Measurements from ENCODE around the gene FHL5.
A peak's percentile ranks its signal among the peaks of the same experiment; 100 is the strongest.

FHL5 gene

DNA sequence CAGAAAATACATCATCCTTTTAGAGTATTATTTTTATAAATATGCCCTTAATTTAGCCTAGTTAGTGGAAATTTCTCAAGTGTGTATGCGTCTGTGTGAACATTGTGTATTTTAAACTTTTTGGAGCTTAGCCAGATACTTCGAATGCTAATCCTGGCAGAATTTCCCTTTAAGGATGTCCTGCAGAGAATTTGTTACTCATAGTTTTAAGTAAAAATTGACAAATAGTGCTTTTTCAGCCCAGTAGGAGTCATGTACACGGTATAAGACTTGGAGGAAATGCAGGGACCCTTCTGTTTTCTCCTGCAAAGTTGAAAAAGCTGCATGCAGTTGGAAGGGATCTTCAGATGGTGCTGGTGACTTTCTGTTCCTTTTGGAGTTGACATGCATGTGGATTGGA is at the start of gene FHL5:
FHL5 (plus strand) TSS at position 243 of the 400 bp plus-strand sequence. CDS start 40,486 bp downstream, outside the sequence.
- Histone ChIP-seq H3K27me3 (replicated peaks; ENCODE audit: control insufficient read depth, insufficient read depth, low read length) (no peaks in the 10 kb centered on the region), H3K36me3 (ENCODE audit: control insufficient read depth, insufficient read depth, low read length, severe bottlenecking) (no peaks in the 10 kb centered on the region), H3K9me3 (ENCODE audit: control insufficient read depth, low read length) (no peaks in the 10 kb centered on the region), H3K9ac (ENCODE audit: low read length) (no peak within 1 kb of the TSS), H3K4me1 (ENCODE audit: control insufficient read depth, insufficient read depth, low read length) (peaks cover 6% of the 10 kb centered on the region), H3K4me3 (ENCODE audit: low read length) (no peak within 1 kb of the TSS)
- peak; percentile 12 for DNase-seq (ENCODE audit: low read depth)

- H3K4me3 ChIP-seq (ENCODE audit: low read length): peak overlapping the region; percentile 99
- no peaks in the 10 kb centered on the region for H3K9me3 ChIP-seq (ENCODE audit: control insufficient read depth, low read length)
- DNase-seq (ENCODE audit: low read depth): peak; percentile 3
- peak overlapping the region; percentile 98 for H3K9ac ChIP-seq (ENCODE audit: low read length)
- H3K27me3 ChIP-seq (replicated peaks; ENCODE audit: control insufficient read depth, insufficient read depth, low read length): no peaks in the 10 kb centered on the region
- H3K4me1 ChIP-seq (ENCODE audit: control insufficient read depth, insufficient read depth, low read length): peaks cover 31% of the 10 kb centered on the region
- peaks cover 6% of the 10 kb centered on the region for H3K36me3 ChIP-seq (ENCODE audit: control insufficient read depth, insufficient read depth, low read length, severe bottlenecking)
Measured at GRCh38 chr6:96520171-96521115, 42.5 kb upstream of the FHL5 start.

DNA sequence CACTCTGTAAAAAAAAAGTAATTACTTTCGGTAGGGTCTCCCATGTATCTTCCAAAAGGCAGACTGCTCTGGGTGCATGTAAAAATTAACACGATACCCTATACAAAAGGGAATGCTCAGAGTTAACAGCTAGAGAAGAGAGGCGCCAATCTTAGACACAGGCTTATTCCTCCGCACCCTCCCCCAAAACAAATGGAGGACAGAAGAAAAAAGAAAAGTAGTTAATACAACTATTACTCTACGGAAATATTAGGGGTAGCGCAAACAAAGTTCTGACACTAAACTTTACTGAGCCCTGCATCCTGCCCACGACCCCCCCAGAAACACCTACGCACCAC is 41.7 kb upstream of the FHL5 start:
- peak overlapping the region; percentile 98 for H3K9ac ChIP-seq (ENCODE audit: low read length)
- DNase-seq (ENCODE audit: low read depth): no peak

GRCh38 chr6:96521644-96522464 is 41.1 kb upstream of the FHL5 start, which contains the start of gene UFL1:
Gene UFL1, plus strand, starts transcription at chr6:96521806. Its CDS starts 68 bp downstream, at chr6:96521874.
- peaks cover 21% of the 10 kb centered on the region for H3K36me3 ChIP-seq (ENCODE audit: control insufficient read depth, insufficient read depth, low read length, severe bottlenecking)
- DNase-seq (ENCODE audit: low read depth): peak; percentile 98
- peaks cover 31% of the 10 kb centered on the region for H3K4me1 ChIP-seq (ENCODE audit: control insufficient read depth, insufficient read depth, low read length)
- no peaks in the 10 kb centered on the region for H3K9me3 ChIP-seq (ENCODE audit: control insufficient read depth, low read length)
- H3K27me3 ChIP-seq (replicated peaks; ENCODE audit: control insufficient read depth, insufficient read depth, low read length): no peaks in the 10 kb centered on the region
- peak within 1 kb of the TSS; percentile 99 for H3K4me3 ChIP-seq (ENCODE audit: low read length)
- peak within 1 kb of the TSS; percentile 98 for H3K9ac ChIP-seq (ENCODE audit: low read length)

More for the DNA sequence above, 41.7 kb upstream of the FHL5 start:
- Histone ChIP-seq H3K9me3 (ENCODE audit: control insufficient read depth, low read length) (no peaks in the 10 kb centered on the region), H3K36me3 (ENCODE audit: control insufficient read depth, insufficient read depth, low read length, severe bottlenecking) (peaks cover 15% of the 10 kb centered on the region), H3K27me3 (replicated peaks; ENCODE audit: control insufficient read depth, insufficient read depth, low read length) (no peaks in the 10 kb centered on the region), H3K4me3 (ENCODE audit: low read length) (peak overlapping the region; percentile 99), H3K4me1 (ENCODE audit: control insufficient read depth, insufficient read depth, low read length) (peaks cover 31% of the 10 kb centered on the region)

GRCh38 chr6:96522465-96523009 is 40.4 kb upstream of the FHL5 start:
- DNase-seq (ENCODE audit: low read depth): peak; percentile 38
- Histone ChIP-seq H3K27me3 (replicated peaks; ENCODE audit: control insufficient read depth, insufficient read depth, low read length) (no peaks in the 10 kb centered on the region), H3K36me3 (ENCODE audit: control insufficient read depth, insufficient read depth, low read length, severe bottlenecking) (peaks cover 27% of the 10 kb centered on the region), H3K9me3 (ENCODE audit: control insufficient read depth, low read length) (no peaks in the 10 kb centered on the region), H3K4me1 (ENCODE audit: control insufficient read depth, insufficient read depth, low read length) (peaks cover 31% of the 10 kb centered on the region), H3K9ac (ENCODE audit: low read length) (peak overlapping the region; percentile 98), H3K4me3 (ENCODE audit: low read length) (peak overlapping the region; percentile 99)

- H3K36me3 ChIP-seq (ENCODE audit: control insufficient read depth, insufficient read depth, low read length, severe bottlenecking): peaks cover 83% of the 10 kb centered on the region
- no peaks in the 10 kb centered on the region for H3K9me3 ChIP-seq (ENCODE audit: control insufficient read depth, low read length)
- DNase-seq (ENCODE audit: low read depth): no peak
Measured at GRCh38 chr6:96528193-96528592, 34.7 kb upstream of the FHL5 start.

GRCh38 chr6:96532399-96532798 is 30.5 kb upstream of the FHL5 start:
- H3K4me1 ChIP-seq (ENCODE audit: control insufficient read depth, insufficient read depth, low read length): no peaks in the 10 kb centered on the region
- H3K4me3 ChIP-seq (ENCODE audit: low read length): no peak overlapping the region
- H3K9me3 ChIP-seq (ENCODE audit: control insufficient read depth, low read length): no peaks in the 10 kb centered on the region
- H3K27me3 ChIP-seq (replicated peaks; ENCODE audit: control insufficient read depth, insufficient read depth, low read length): no peaks in the 10 kb centered on the region
- no peak for DNase-seq (ENCODE audit: low read depth)
- no peak overlapping the region for H3K9ac ChIP-seq (ENCODE audit: low read length)
- H3K36me3 ChIP-seq (ENCODE audit: control insufficient read depth, insufficient read depth, low read length, severe bottlenecking): peaks cover 72% of the 10 kb centered on the region

More at GRCh38 chr6:96528193-96528592, 34.7 kb upstream of the FHL5 start:
- Histone ChIP-seq H3K4me1 (ENCODE audit: control insufficient read depth, insufficient read depth, low read length) (peaks cover 13% of the 10 kb centered on the region), H3K9ac (ENCODE audit: low read length) (no peak overlapping the region), H3K27me3 (replicated peaks; ENCODE audit: control insufficient read depth, insufficient read depth, low read length) (no peaks in the 10 kb centered on the region), H3K4me3 (ENCODE audit: low read length) (no peak overlapping the region)

DNA sequence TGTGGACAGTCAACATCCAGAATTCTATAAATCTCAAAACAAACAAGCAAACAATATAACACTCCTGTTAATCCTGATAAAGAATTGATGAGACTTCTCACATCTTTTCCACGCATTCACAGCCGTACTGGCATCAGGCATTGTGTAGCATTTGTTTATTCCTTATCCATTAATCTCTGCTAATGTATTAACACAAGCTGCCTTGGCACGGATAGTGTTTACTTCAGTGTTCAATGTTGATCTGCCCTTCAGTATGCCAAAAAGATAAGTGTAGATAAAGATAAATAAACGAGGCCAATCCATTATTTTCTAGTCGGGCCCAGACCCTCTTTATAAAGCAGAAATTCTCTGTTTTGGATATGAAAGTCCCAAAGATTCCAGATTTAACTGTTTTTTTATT is 25.2 kb upstream of the FHL5 start:
- Histone ChIP-seq H3K36me3 (ENCODE audit: control insufficient read depth, insufficient read depth, low read length, severe bottlenecking) (peaks cover 69% of the 10 kb centered on the region), H3K9me3 (ENCODE audit: control insufficient read depth, low read length) (no peaks in the 10 kb centered on the region)
- no peak for DNase-seq (ENCODE audit: low read depth)

GRCh38 chr6:96542702-96543101 is 20.2 kb upstream of the FHL5 start:
- peak; percentile 28 for DNase-seq (ENCODE audit: low read depth)
- Histone ChIP-seq H3K4me3 (ENCODE audit: low read length) (no peak overlapping the region), H3K9ac (ENCODE audit: low read length) (no peak overlapping the region), H3K27me3 (replicated peaks; ENCODE audit: control insufficient read depth, insufficient read depth, low read length) (no peaks in the 10 kb centered on the region), H3K4me1 (ENCODE audit: control insufficient read depth, insufficient read depth, low read length) (no peaks in the 10 kb centered on the region), H3K36me3 (ENCODE audit: control insufficient read depth, insufficient read depth, low read length, severe bottlenecking) (peaks cover 96% of the 10 kb centered on the region), H3K9me3 (ENCODE audit: control insufficient read depth, low read length) (no peaks in the 10 kb centered on the region)

More for the DNA sequence above, 25.2 kb upstream of the FHL5 start:
- H3K4me3 ChIP-seq (ENCODE audit: low read length): no peak overlapping the region
- H3K9ac ChIP-seq (ENCODE audit: low read length): no peak overlapping the region
- H3K27me3 ChIP-seq (replicated peaks; ENCODE audit: control insufficient read depth, insufficient read depth, low read length): no peaks in the 10 kb centered on the region
- no peaks in the 10 kb centered on the region for H3K4me1 ChIP-seq (ENCODE audit: control insufficient read depth, insufficient read depth, low read length)

DNA sequence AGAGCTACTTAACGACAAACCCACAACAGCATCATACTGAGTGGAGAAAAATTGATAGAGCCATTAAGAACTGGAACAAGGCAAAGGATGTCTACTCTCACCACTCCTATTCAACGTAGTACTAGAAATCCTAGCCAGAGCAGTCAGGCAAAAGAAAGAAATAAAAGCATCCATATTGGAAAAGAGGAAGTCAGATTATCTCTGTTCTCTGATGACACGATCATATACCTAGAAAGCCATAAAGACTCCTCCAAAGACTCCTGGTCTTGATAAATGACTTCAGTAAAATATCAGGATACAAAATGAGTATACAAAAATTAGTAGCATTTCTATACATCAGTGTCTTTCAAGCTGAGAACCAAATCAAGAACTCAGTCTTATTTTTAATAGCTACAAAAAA is 17.0 kb upstream of the FHL5 start:
- DNase-seq (ENCODE audit: low read depth): no peak
- H3K36me3 ChIP-seq (ENCODE audit: control insufficient read depth, insufficient read depth, low read length, severe bottlenecking): peaks cover 94% of the 10 kb centered on the region
- H3K4me3 ChIP-seq (ENCODE audit: low read length): no peak overlapping the region
- H3K9ac ChIP-seq (ENCODE audit: low read length): no peak overlapping the region
- H3K9me3 ChIP-seq (ENCODE audit: control insufficient read depth, low read length): no peaks in the 10 kb centered on the region
- no peaks in the 10 kb centered on the region for H3K4me1 ChIP-seq (ENCODE audit: control insufficient read depth, insufficient read depth, low read length)
- H3K27me3 ChIP-seq (replicated peaks; ENCODE audit: control insufficient read depth, insufficient read depth, low read length): no peaks in the 10 kb centered on the region

DNA sequence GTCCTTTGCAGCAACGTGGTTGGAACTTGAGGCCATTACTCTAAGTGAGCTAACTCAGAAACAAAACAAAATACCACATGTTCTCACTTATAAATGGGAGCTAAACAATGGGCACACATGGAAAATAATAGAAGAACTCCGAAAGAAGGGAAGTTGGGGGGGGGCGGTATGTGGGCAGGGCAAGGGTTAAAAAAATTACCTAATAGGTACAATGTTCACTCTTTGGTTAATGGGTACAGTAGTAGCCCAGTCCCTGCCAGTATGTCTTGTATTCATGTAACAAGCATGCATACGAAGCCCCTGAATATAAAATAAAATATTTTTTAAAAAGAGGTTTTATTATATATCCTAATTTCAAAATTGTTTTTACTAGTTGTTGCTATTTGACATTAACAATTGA is 15.3 kb upstream of the FHL5 start:
- DNase-seq (ENCODE audit: low read depth): no peak
- Histone ChIP-seq H3K4me1 (ENCODE audit: control insufficient read depth, insufficient read depth, low read length) (no peaks in the 10 kb centered on the region), H3K27me3 (replicated peaks; ENCODE audit: control insufficient read depth, insufficient read depth, low read length) (no peaks in the 10 kb centered on the region), H3K9ac (ENCODE audit: low read length) (no peak overlapping the region), H3K36me3 (ENCODE audit: control insufficient read depth, insufficient read depth, low read length, severe bottlenecking) (peaks cover 97% of the 10 kb centered on the region), H3K9me3 (ENCODE audit: control insufficient read depth, low read length) (no peaks in the 10 kb centered on the region), H3K4me3 (ENCODE audit: low read length) (no peak overlapping the region)
